ENCODE data around the gene IRX5.

The IRX5 gene

GRCh38 chr16:54930005-54930868 lies at the start of gene IRX5:
Gene IRX5, plus strand, starts transcription at chr16:54930865. Its CDS starts 334 bp downstream, at chr16:54931199.
- peak; percentile 91 for DNase-seq (ENCODE audit: low read depth)

GRCh38 chr16:54882556-54882955 lies 48.1 kb upstream of the IRX5 start:
- DNase-seq (ENCODE audit: low read depth), result no peak

- no peak for DNase-seq (ENCODE audit: low read depth)
These were observed 47.3 kb upstream of the IRX5 start for GRCh38 chr16:54883358-54883757.

GRCh38 chr16:54886078-54886477 lies 44.6 kb upstream of the IRX5 start:
- no peak for DNase-seq (ENCODE audit: low read depth)

GRCh38 chr16:54890381-54890780 lies 40.3 kb upstream of the IRX5 start:
- no peak for DNase-seq (ENCODE audit: low read depth)

GRCh38 chr16:54891346-54891745 lies 39.3 kb upstream of the IRX5 start:
- DNase-seq (ENCODE audit: low read depth), result no peak

GRCh38 chr16:54892981-54893380 lies 37.7 kb upstream of the IRX5 start:
- DNase-seq (ENCODE audit: low read depth), result no peak

GRCh38 chr16:54897930-54898329 lies 32.7 kb upstream of the IRX5 start:
- DNase-seq (ENCODE audit: low read depth), result no peak

- DNase-seq (ENCODE audit: low read depth), result no peak
These were observed 29.1 kb upstream of the IRX5 start for GRCh38 chr16:54901606-54902005.

GRCh38 chr16:54903047-54903446 lies 27.6 kb upstream of the IRX5 start:
- no peak for DNase-seq (ENCODE audit: low read depth)

- DNase-seq (ENCODE audit: low read depth), result no peak
These were observed 19.6 kb upstream of the IRX5 start for GRCh38 chr16:54911079-54911478.

GRCh38 chr16:54912720-54913119 lies 17.9 kb upstream of the IRX5 start:
- no peak for DNase-seq (ENCODE audit: low read depth)

GRCh38 chr16:54921206-54921824 lies 9.3 kb upstream of the IRX5 start:
- peak; percentile 47 for DNase-seq (ENCODE audit: low read depth)

- no peak for DNase-seq (ENCODE audit: low read depth)
These were observed 7.6 kb upstream of the IRX5 start for GRCh38 chr16:54923055-54923473.

GRCh38 chr16:54923988-54924387 lies 6.7 kb upstream of the IRX5 start:
- DNase-seq (ENCODE audit: low read depth), result no peak

- DNase-seq (ENCODE audit: low read depth), result peak; percentile 41
These were observed 4.4 kb upstream of the IRX5 start for GRCh38 chr16:54926166-54926838.

GRCh38 chr16:54927125-54928015 lies 3.3 kb upstream of the IRX5 start:
- no peak for DNase-seq (ENCODE audit: low read depth)

- DNase-seq (ENCODE audit: low read depth), result no peak
These were observed 2.7 kb upstream of the IRX5 start for GRCh38 chr16:54928016-54928356.

GRCh38 chr16:54928411-54929089 lies 2.1 kb upstream of the IRX5 start:
- DNase-seq (ENCODE audit: low read depth), result no peak

GRCh38 chr16:54929090-54930004 lies 1.3 kb upstream of the IRX5 start:
- DNase-seq (ENCODE audit: low read depth), result peak; percentile 97

- DNase-seq (ENCODE audit: low read depth), result no peak
These were observed 129 bp downstream of the IRX5 start for GRCh38 chr16:54930869-54931119.
